NT2/D1 (cell line): ENCODE data around the gene KIAA1328.

ENCODE experiments used
- DNase-seq: peaks from one replicate; pipeline ENCODE4 v3.0.0-alpha.2; 2011; ENCODE audit warnings: low read depth, low spot score
- H3K27me3 ChIP-seq: 2 replicates; pipeline ENCODE4 v1.6.0; 2011; ENCODE audit warnings: mild to moderate bottlenecking; ENCODE audit not compliant: insufficient read length, insufficient read depth
- H3K36me3 ChIP-seq: 2 replicates; pipeline ENCODE4 v1.6.1; 2011; ENCODE audit warnings: mild to moderate bottlenecking, low read length, mixed read lengths; ENCODE audit not compliant: insufficient read depth, insufficient read length
- H3K4me1 ChIP-seq: 2 replicates; pipeline ENCODE4 v1.5.1; 2011; ENCODE audit not compliant: insufficient read depth, insufficient read length
- H3K4me3 ChIP-seq: 2 replicates; pipeline ENCODE4 v1.5.1; 2011; ENCODE audit warnings: low read depth; ENCODE audit not compliant: insufficient read length
- H3K9ac ChIP-seq: 2 replicates; pipeline ENCODE4 v1.6.0; 2011; ENCODE audit warnings: low read depth; ENCODE audit not compliant: insufficient read length
- H3K9me3 ChIP-seq: 2 replicates; pipeline ENCODE4 v1.5.1; 2011; ENCODE audit warnings: mild to moderate bottlenecking, low read length; ENCODE audit not compliant: insufficient read depth
- SUZ12 ChIP-seq: IDR thresholded peaks from 2 replicates; pipeline ENCODE4 v1.6.1; 2011; ENCODE audit not compliant: insufficient read length, insufficient read depth; ENCODE audit errors: extremely low read depth
- YY1 ChIP-seq: IDR thresholded peaks from 2 replicates; pipeline ENCODE4 v1.6.1; 2011; ENCODE audit not compliant: insufficient read length, insufficient read depth
- ZNF274 ChIP-seq: IDR thresholded peaks from 2 replicates; pipeline ENCODE4 v1.6.1; 2011; ENCODE audit warnings: mild to moderate bottlenecking, low read depth, low read length

Gene KIAA1328

DNA sequence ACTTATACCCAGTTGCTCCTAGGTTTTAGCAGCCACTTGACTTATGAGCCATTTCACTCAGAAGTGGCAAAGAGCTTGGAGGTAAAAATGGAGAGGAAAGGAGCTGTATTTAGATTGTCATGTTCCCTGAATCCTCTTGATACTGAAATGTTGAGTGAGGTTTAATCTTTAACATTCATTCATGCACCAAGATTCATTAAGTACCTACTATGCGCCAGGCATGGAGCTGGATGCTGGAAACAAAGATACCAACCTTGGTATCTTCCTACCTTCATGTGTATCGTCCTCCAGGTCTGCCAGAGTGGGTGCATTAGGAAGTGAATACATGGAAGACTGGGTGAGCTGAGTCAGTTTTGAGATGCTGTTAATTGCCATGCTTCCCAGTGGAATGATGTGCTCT is 23.8 kb upstream of the KIAA1328 start:
- no peak overlapping the region for H3K9ac ChIP-seq
- TF ChIP-seq YY1 = no peak
- TF ChIP-seq ZNF274 = no peak
- TF ChIP-seq SUZ12 = no peak
- H3K36me3 ChIP-seq = peaks cover 64% of the 10 kb centered on the region
- H3K27me3 ChIP-seq = no peaks in the 10 kb centered on the region
- no peak overlapping the region for H3K4me3 ChIP-seq
- H3K4me1 ChIP-seq = no peaks in the 10 kb centered on the region
- H3K9me3 ChIP-seq = no peaks in the 10 kb centered on the region
- DNase-seq = no peak

DNA sequence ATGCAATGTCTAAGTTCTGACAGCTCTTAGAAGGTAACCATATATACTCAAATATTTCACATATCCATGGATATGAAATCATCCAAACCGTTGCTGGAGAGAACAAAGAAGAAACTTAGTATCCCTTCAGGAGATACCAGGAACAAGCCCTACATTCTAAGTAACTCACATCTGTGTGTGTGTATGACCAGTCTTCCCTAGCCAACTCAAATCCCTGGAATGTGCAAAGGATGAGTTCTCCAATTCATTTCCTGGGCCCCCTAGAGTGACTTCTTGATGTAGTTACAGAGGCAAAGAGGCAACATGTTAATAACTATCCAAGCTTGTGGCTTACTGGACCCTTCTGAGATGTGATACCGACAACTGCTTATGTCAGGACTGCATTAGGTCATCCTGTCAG is 20.2 kb upstream of the KIAA1328 start:
- H3K36me3 ChIP-seq = peaks cover 56% of the 10 kb centered on the region
- DNase-seq = no peak
- no peak overlapping the region for H3K4me3 ChIP-seq
- H3K27me3 ChIP-seq = no peaks in the 10 kb centered on the region
- H3K4me1 ChIP-seq = no peaks in the 10 kb centered on the region
- H3K9ac ChIP-seq = no peak overlapping the region
- no peaks in the 10 kb centered on the region for H3K9me3 ChIP-seq
- TF ChIP-seq SUZ12 (no peak), YY1 (no peak), ZNF274 (no peak)

DNA sequence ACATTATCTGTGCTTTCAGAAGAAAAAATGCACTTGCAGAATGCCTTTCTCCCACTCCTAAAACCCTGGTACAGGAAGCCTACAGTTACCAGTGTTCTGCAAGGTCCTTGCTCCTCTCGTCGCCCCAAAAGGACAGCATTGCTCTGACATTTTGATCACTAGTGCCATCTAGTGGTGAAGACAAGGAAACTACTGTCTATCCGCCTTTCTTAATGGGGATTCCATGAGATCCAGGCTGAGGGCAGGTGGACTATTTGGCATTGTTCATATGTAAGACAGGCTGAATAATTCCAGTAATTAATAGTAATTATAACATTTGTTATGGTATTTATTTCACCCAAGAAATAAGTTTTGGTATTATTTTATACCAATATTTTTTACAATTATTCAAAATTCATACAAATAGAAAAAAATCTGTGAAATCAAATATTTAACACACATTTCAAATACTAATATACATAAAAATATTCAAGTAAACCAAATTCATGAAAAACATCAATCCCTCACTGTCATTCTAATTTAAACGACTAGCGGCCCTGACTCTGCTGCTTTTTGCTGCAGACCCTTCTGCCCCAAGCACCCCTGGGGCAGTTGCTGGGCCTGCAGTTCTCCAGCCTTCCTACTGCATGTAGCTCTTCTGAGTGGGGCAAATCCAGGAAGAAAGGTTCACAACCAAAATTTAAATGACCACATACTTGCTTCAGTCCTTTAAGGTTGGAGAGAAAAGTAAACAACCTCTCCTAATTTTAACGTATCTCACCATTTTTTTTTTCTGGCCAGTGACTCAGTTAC is 19.1 kb upstream of the KIAA1328 start:
- no peaks in the 10 kb centered on the region for H3K4me1 ChIP-seq
- TF ChIP-seq ZNF274 (no peak), YY1 (no peak), SUZ12 (no peak)
- peaks cover 50% of the 10 kb centered on the region for H3K36me3 ChIP-seq
- H3K4me3 ChIP-seq = no peak overlapping the region
- no peak overlapping the region for H3K9ac ChIP-seq
- H3K27me3 ChIP-seq = no peaks in the 10 kb centered on the region
- H3K9me3 ChIP-seq = no peaks in the 10 kb centered on the region
- no peak for DNase-seq

DNA sequence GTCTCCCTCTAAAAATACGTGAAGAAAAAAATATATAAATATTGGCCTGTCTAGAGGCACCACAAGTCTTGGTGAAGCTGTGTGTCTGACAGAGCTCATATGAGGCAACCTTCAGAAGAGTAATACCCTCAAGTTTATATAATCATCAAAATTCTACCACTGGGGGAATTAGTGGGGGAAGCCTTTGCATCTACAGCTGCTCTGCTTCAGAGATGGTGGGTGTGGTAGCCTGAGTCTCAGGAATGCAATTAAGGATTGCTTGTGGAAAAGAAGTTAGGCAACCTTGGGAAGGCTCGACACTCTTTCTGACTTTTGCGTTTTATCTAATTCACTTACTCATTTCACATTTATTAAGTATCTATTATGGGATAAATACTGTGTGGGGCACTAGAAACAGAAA is 17.5 kb upstream of the KIAA1328 start:
- H3K9ac ChIP-seq = no peak overlapping the region
- H3K36me3 ChIP-seq = peaks cover 49% of the 10 kb centered on the region
- DNase-seq = no peak
- H3K4me3 ChIP-seq = no peak overlapping the region
- H3K9me3 ChIP-seq = no peaks in the 10 kb centered on the region
- TF ChIP-seq SUZ12 (no peak), ZNF274 (no peak), YY1 (no peak)
- no peaks in the 10 kb centered on the region for H3K27me3 ChIP-seq
- H3K4me1 ChIP-seq = no peaks in the 10 kb centered on the region

DNA sequence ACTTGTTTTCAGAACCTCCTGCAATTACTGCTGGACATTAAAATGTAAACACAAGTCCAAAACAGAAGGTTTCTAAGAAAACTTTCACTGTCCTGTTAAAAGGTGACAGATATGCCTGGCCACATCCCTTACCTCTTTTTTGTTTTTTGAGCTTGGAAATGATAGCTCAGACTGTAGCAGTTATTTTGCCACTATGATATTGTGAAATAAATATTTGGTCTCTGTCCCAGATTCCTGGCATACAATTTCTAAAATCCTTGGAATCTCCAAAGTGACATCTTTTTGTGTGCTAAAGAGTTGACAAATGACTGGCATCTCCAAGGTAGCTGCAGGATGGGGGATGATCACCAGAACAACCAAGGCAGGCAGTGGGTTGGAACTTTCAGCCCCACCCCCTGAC is 17.0 kb upstream of the KIAA1328 start:
- DNase-seq = no peak
- Histone ChIP-seq H3K4me3 (no peak overlapping the region), H3K27me3 (no peaks in the 10 kb centered on the region), H3K4me1 (no peaks in the 10 kb centered on the region), H3K9me3 (no peaks in the 10 kb centered on the region), H3K9ac (no peak overlapping the region), H3K36me3 (peaks cover 49% of the 10 kb centered on the region)
- no peak for TF ChIP-seq SUZ12
- no peak for TF ChIP-seq ZNF274
- TF ChIP-seq YY1 = no peak

DNA sequence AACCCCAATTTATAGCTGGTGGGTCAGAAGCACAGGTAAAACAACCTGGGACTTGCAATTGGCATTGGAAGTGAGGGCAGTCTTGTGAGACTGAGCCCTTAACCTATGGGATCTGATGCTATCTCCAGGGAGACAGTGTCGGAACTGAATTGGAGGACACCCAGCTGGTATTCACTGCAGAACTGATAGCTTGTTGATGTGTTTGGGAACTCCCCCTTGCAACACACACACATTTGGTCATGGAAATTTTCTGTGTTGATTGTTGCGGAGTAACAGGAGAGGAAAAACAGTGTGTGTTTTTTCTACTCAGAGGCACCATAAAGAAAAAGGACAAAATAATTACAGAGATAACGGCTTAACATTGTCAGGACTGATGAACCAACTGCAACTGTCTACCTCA is 16.2 kb upstream of the KIAA1328 start:
- H3K9me3 ChIP-seq = no peaks in the 10 kb centered on the region
- H3K4me3 ChIP-seq = no peak overlapping the region
- H3K4me1 ChIP-seq = no peaks in the 10 kb centered on the region
- H3K9ac ChIP-seq = no peak overlapping the region
- peaks cover 49% of the 10 kb centered on the region for H3K36me3 ChIP-seq
- TF ChIP-seq SUZ12 = no peak
- no peak for TF ChIP-seq YY1
- DNase-seq = no peak
- no peaks in the 10 kb centered on the region for H3K27me3 ChIP-seq

DNA sequence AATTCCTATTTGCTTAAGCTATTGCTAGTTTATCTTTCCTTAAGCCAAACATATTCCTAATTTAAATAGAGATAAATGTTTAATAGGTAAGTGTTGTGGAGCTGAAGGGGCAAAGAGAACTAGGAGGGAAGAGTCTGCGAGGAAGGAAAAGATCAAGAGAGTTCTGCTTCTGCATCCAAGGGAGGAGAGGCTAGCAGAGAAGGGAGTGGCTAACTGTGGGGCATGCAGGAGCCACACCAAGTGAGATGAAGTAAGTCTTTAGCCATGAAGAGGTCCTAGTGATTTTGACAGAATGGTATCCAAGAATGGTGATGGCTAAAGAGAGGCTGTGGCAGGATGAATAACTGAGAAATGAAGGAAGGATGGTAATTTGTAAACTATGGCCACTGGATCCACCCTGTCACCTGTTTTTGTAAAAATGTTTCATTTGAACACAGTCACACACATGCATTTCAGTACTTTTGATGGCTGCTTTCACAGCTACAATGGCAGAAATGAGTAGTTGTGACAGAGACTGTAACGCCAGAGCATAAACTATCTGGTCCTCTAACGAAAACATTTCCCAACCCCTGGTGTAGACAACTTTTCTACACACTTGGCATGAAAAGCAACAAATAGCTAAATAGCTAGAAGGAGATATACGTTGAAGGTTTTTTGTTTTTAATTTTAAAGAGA is 15.7 kb upstream of the KIAA1328 start:
- H3K9me3 ChIP-seq = no peaks in the 10 kb centered on the region
- no peaks in the 10 kb centered on the region for H3K27me3 ChIP-seq
- DNase-seq = no peak
- H3K4me1 ChIP-seq = no peaks in the 10 kb centered on the region
- H3K36me3 ChIP-seq = peaks cover 51% of the 10 kb centered on the region
- no peak overlapping the region for H3K9ac ChIP-seq
- no peak for TF ChIP-seq YY1
- TF ChIP-seq SUZ12 = no peak
- TF ChIP-seq ZNF274 = no peak
- H3K4me3 ChIP-seq = no peak overlapping the region
